ENCODE measurements around the gene EDARADD. TPM values are rescaled to one million over a fixed set of nuclear protein-coding genes. Genes with fewer than 3 reads are reported as not detected.

The EDARADD gene
- total and polyA plus RNA-seq, 2 of the 8 experiments (the other 6 are each of a cell fraction or from before 2014, with no cell fraction given) = 3.4 to 6.1 TPM

DNA sequence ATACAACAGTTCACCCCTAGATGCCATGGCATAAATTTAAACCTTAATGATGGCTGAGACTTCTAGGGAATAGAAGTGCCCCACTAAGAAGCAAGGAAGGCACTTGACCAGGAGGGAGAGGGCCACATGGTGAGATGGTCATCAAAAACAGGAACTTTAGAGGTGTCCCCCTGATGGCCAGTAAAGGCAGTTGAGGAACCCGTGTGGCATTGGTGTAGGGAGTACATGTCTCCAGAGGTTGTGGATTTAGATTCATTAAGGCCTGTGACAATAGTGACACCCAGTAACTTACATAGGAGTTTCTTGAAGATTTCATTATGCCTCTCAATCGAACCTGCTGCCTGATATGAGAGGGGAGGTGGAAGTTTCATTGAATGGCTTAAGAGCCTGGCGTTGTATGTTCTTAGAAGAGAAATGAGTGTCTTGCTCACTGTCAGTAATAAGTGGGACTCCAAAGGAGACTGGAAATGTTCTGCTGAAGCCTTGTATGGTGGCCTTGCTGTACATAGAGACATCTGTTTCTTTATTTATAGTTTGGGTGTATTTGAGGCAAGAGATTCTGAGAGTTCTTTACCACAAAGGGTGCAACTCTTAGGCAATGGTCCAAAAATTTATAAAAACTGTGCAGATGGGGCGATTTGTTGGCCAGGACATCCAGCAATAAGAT lies 27.9 kb downstream of the EDARADD start:
- no peak overlapping the region for H3K56ac ChIP-seq (replicated peaks; ENCODE audit: insufficient read length, low read depth, low read length)
- no peak overlapping the region for H3K14ac ChIP-seq (ENCODE audit: insufficient read length)
- H3K79me1 ChIP-seq (ENCODE audit: low read depth, low read length) = no peaks in the 10 kb centered on the region
- DNase-seq (ENCODE audit: low read depth in 1 of 2, low spot score in 2 of 2) (no peak), FAIRE-seq (no peak)
- no peak overlapping the region for H3K18ac ChIP-seq (ENCODE audit: extremely low read depth, low read length)
- no peaks in the 10 kb centered on the region; a peak in 1 of 7 replicates for H3K4me1 ChIP-seq (replicated peaks in 1 of 4; ENCODE audit: control insufficient read depth in 3 of 4, insufficient read depth in 4 of 4, low read length in 3 of 4)
- no peak overlapping the region for H4K91ac ChIP-seq (replicated peaks; ENCODE audit: insufficient read length, low read length)
- H4K5ac ChIP-seq (ENCODE audit: insufficient read length, low read depth, low read length) = no peak overlapping the region
- H3K23me2 ChIP-seq (ENCODE audit: low read depth, low read length) = no peaks in the 10 kb centered on the region
- H3K4me2 ChIP-seq (ENCODE audit: insufficient read depth in 1 of 2, low read depth in 2 of 2, low read length in 2 of 2) = no peak overlapping the region
- no peak overlapping the region for H2AFZ ChIP-seq (ENCODE audit: low read length)
- no peak overlapping the region for H2BK15ac ChIP-seq (ENCODE audit: low read length)
- H4K20me1 ChIP-seq (replicated peaks in 1 of 2; ENCODE audit: control insufficient read depth in 1 of 2, insufficient read depth in 2 of 2, low read length in 2 of 2) = no peaks in the 10 kb centered on the region
- no peak overlapping the region for H3K4ac ChIP-seq (replicated peaks; ENCODE audit: insufficient read length, low read depth, low read length)
- no peak overlapping the region for H4K8ac ChIP-seq (ENCODE audit: extremely low read depth, insufficient read depth, low read length)
- H3K27me3 ChIP-seq (replicated peaks in 1 of 4; ENCODE audit: control insufficient read depth in 3 of 4, extremely low read depth in 1 of 4, insufficient read depth in 3 of 4, low read length in 3 of 4) = no peaks in the 10 kb centered on the region
- H2BK5ac ChIP-seq (ENCODE audit: low read depth, low read length) = no peak overlapping the region
- H3K4me3 ChIP-seq (ENCODE audit: extremely low read depth in 1 of 4, insufficient read depth in 2 of 4, low read depth in 3 of 4, low read length in 4 of 4) = no peak overlapping the region
- no peak overlapping the region for H3K27ac ChIP-seq (ENCODE audit: low read depth, low read length)
- H3K9me3 ChIP-seq (ENCODE audit: insufficient read depth in 2 of 2, low read depth in 1 of 2, low read length in 1 of 2) = no peaks in the 10 kb centered on the region
- H3K9ac ChIP-seq (replicated peaks in 1 of 4; ENCODE audit: extremely low read depth in 1 of 4, low read depth in 3 of 4, low read length in 3 of 4) = no peak overlapping the region
- ChIA-PET POLR2A (ENCODE audit: partially characterized antibody) (no interaction called here), CTCF (ENCODE audit: partially characterized antibody) (interaction anchor here (0.9 to 1.5 kb wide), 2 partner anchors 12 to 30 kb away, joined by 3 to 4 read pairs; no protein-coding TSS in a partner anchor)
- H3K79me2 ChIP-seq (ENCODE audit: control insufficient read depth in 1 of 2, insufficient read depth in 2 of 2, low read length in 2 of 2) = no peaks in the 10 kb centered on the region
- no peak overlapping the region for H3K23ac ChIP-seq (ENCODE audit: insufficient read length)
- no peak overlapping the region for H2BK20ac ChIP-seq (ENCODE audit: low read length)
- no peak overlapping the region for H2AK5ac ChIP-seq (ENCODE audit: low read depth, low read length)
- 65% methylated on average over 4 of the region's 4 CpGs; no CpG with 5 or more reads in 1 of the 2 experiments for WGBS, 2 experiments (ENCODE audit: extremely low coverage in 1 of 2, insufficient coverage in 1 of 2, insufficient read length in 1 of 2, insufficient replicate concordance in 2 of 2, low coverage in 1 of 2, low lambda C conversion rate in 2 of 2, missing lambda C conversion rate in 1 of 2)
- H3K36me3 ChIP-seq (ENCODE audit: control insufficient read depth in 2 of 4, insufficient read depth in 4 of 4, low read length in 3 of 4) = no peaks in the 10 kb centered on the region
- no peak overlapping the region for H2BK120ac ChIP-seq (replicated peaks; ENCODE audit: low read depth, low read length)
- no peak overlapping the region for H2BK12ac ChIP-seq (ENCODE audit: low read depth, low read length)
- TF ChIP-seq EP300 (IDR thresholded peaks at IDR 0.05; ENCODE audit: borderline replicate concordance in 1 of 2, low read depth in 2 of 2, low read length in 2 of 2) (no peak), CREB1 (IDR thresholded peaks at IDR 0.05) (no peak), CBX8 (IDR thresholded peaks at IDR 0.05; ENCODE audit: borderline replicate concordance, low read depth, low read length) (no peak), SP4 (IDR thresholded peaks at IDR 0.05; ENCODE audit: low read length) (no peak), BACH1 (IDR thresholded peaks at IDR 0.05; ENCODE audit: low read length) (no peak), GTF2F1 (IDR thresholded peaks at IDR 0.05; ENCODE audit: borderline replicate concordance, low read depth, low read length) (no peak), SIRT6 (IDR thresholded peaks at IDR 0.05; ENCODE audit: low read length) (no peak), PHF8 (conservative IDR thresholded peaks at IDR 0.05; ENCODE audit: low read depth, low read length) (no peak), RBBP5 (IDR thresholded peaks at IDR 0.05; ENCODE audit: borderline replicate concordance, low read depth, low read length) (no peak), POLR2AphosphoS5 (IDR thresholded peaks at IDR 0.05; ENCODE audit: low read depth, low read length) (no peak)
- TF ChIP-seq, protein P1, sequence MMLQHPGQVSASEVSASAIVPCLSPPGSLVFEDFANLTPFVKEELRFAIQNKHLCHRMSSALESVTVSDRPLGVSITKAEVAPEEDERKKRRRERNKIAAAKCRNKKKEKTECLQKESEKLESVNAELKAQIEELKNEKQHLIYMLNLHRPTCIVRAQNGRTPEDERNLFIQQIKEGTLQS (IDR thresholded peaks at IDR 0.05; ENCODE audit: insufficient read depth, low read depth, low read length) = no peak
- TF ChIP-seq, protein P2, sequence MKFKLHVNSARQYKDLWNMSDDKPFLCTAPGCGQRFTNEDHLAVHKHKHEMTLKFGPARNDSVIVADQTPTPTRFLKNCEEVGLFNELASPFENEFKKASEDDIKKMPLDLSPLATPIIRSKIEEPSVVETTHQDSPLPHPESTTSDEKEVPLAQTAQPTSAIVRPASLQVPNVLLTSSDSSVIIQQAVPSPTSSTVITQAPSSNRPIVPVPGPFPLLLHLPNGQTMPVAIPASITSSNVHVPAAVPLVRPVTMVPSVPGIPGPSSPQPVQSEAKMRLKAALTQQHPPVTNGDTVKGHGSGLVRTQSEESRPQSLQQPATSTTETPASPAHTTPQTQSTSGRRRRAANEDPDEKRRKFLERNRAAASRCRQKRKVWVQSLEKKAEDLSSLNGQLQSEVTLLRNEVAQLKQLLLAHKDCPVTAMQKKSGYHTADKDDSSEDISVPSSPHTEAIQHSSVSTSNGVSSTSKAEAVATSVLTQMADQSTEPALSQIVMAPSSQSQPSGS (IDR thresholded peaks at IDR 0.05; ENCODE audit: low read length) = no peak
